HG03521 (cell line): ENCODE results near the gene HID1.

Experiments
- ATAC-seq: cut with Tn5 transposase; IDR thresholded peaks from one replicate; pipeline ENCODE4 v1.9.1; 2021; ENCODE audit warnings: mild to moderate bottlenecking, moderate library complexity; ENCODE audit not compliant: unreplicated experiment

HID1 gene

DNA sequence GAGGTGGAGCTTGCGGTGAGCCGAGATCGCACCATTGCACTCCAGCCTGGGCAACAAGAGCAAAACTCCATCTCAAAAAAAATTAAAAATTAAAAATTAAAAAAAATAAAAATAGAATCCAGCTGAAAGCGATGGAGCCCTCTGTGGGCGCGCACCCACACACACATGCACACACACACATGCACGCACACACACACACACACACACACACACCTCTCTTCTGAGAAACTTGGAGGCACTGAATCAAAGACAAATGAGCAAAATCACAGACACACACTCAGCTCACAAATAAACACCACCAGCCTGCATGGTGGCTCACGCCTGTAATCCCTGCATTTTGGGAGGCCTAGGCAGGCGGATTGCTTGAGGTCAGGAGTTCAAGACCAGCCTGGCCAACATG is 69.5 kb downstream of the HID1 start:
- no peak for ATAC-seq

DNA sequence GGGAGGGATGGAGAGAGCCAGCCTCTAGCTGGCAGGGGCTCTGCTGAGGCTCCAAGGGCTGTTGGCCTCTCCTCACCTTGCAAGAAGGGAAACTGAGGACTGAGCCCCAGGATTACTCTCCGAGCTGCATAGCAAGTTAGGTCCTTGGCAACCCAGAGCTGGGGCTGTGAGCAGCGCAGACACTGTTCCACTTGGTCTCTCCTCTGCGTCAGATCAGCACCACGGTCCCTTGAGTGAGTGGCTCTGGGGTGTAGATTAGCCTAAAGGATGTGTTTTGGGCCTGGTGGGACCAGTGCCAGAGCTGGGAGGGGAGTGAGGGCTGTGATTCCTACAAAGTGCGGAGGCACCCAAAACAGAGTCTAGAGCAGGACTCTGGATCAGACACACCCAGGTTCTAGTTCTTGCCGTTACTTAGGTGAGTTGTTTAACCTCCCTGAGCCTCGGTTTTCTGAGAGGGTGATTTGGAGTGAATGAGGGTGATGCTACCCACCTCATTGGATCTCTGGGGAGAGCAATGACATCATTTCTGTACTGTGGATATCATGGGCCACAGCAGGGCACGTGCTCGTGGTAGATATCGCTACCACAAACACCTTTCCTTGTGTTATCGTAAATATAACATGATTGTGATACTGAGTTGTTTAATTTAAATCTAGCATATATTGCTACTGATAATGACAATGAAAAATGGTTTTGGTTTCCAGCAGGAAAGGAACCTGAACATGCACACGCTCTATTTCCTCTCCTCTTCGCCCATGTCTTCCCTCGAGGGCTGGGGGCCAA is 71.0 kb downstream of the HID1 start:
- no peak for ATAC-seq
